ENCODE data around the gene DGKI.

Gene DGKI

DNA sequence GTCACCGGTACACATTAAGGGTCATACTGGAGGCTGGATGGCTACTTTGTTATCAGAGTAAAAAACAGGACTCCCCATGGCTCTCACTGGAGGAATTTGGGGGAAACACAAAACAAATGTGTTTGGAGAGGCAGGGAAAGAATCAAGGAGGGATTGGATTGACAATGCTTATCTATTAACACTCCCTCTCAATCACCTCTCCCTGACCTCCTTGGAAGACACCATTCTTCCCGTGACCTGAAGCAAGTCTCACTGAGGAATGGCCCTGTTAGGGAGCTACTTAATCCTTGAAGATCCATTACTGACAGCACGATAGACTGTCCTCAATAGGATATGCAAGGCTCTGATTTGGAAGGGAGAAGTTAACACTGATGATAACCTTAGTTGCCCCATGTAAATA lies 261.2 kb downstream of the DGKI start:
- ChIA-PET POLR2A (no interaction called here), CTCF (no interaction called here)
- no peak for DNase-seq (ENCODE audit: extremely low spot score)
- no peak for TF ChIP-seq FOXM1 (IDR thresholded peaks at IDR 0.05; ENCODE audit: borderline replicate concordance)

GRCh38 chr7:137583172-137583571 lies 263.6 kb downstream of the DGKI start:
- ChIA-PET POLR2A (no interaction called here), CTCF (interaction anchor here (1.9 kb wide), 1 partner anchor 9 kb away, joined by 8 read pairs; no protein-coding TSS in a partner anchor)
- no peak for DNase-seq (ENCODE audit: extremely low spot score)
- TF ChIP-seq SP1 (IDR thresholded peaks at IDR 0.05) (no peak), FOXK2 (IDR thresholded peaks at IDR 0.05) (no peak), NFRKB (IDR thresholded peaks at IDR 0.05) (no peak), FOXA1 (IDR thresholded peaks at IDR 0.05) (no peak), BHLHE40 (IDR thresholded peaks at IDR 0.05; ENCODE audit: borderline replicate concordance) (no peak), FOXM1 (IDR thresholded peaks at IDR 0.05; ENCODE audit: borderline replicate concordance) (no peak), CTBP1 (IDR thresholded peaks at IDR 0.05; ENCODE audit: borderline replicate concordance) (no peak), TARDBP (IDR thresholded peaks at IDR 0.05) (no peak)
- TF ChIP-seq, protein P1, sequence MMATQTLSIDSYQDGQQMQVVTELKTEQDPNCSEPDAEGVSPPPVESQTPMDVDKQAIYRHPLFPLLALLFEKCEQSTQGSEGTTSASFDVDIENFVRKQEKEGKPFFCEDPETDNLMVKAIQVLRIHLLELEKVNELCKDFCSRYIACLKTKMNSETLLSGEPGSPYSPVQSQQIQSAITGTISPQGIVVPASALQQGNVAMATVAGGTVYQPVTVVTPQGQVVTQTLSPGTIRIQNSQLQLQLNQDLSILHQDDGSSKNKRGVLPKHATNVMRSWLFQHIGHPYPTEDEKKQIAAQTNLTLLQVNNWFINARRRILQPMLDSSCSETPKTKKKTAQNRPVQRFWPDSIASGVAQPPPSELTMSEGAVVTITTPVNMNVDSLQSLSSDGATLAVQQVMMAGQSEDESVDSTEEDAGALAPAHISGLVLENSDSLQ (IDR thresholded peaks at IDR 0.05) = no peak

DNA sequence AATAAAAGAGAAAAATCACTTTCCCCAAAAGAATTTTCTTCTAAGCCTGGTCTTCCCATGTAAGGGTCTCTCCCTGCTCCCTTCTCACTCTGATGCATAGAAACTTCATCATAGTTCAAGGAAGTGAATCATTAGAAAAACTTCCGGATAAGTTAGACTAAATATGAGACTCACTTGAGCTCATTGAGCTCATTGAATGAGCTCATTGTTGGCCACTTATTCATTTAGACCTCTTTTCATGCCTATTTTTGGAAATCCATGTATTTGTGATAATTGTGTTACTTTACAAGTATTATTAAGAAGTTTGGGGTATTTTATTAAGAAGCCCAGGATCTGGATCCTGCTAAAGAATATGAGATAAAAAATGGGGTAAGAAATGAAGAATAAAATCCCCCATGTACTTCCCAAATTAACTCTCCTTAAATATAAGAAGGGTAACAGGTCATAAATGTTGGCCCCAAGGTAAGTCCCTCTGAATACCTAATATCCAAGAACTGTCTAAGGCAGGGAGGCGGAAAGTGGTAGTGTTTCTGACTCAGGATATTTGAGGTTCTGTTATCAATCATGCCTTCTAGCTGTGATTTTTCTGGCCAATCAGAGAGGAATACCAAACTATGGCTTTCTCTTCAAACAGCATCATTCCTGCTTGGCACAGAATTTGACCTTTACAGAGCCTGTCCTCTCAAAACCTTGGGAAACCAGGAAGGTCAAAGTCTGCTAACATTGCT lies 266.7 kb downstream of the DGKI start:
- TF ChIP-seq FOXM1 (IDR thresholded peaks at IDR 0.05; ENCODE audit: borderline replicate concordance) = no peak
- no peak for TF ChIP-seq TARDBP (IDR thresholded peaks at IDR 0.05)
- TF ChIP-seq BHLHE40 (IDR thresholded peaks at IDR 0.05; ENCODE audit: borderline replicate concordance) = no peak
- TF ChIP-seq FOXK2 (IDR thresholded peaks at IDR 0.05) = no peak
- TF ChIP-seq ZNF384 (IDR thresholded peaks at IDR 0.05) = no peak
- ChIA-PET CTCF (interaction anchor here (1.5 kb wide), 1 partner anchor 47 kb away, joined by 5 read pairs; no protein-coding TSS in a partner anchor), POLR2A (no interaction called here)
- no peak for DNase-seq (ENCODE audit: extremely low spot score)

DNA sequence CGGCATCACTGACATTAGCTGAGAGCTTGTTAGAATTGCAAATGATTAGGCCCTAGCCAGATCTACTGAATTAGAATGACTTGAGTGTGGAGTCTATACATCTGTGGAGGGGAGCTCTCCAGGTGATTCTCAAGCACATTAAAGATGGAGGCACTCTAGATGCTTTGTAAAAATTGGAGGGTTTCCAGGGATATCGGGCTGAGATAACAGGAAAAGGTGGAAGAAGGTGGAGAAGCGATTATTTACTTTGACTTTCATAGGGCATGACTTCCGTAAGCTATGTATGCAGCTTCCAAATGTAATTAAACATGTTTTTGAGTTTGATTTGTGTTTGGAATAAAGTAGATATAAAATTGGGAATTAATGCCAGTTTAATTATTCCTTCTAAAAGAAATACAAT lies 268.2 kb downstream of the DGKI start:
- TF ChIP-seq ZNF384 (IDR thresholded peaks at IDR 0.05) = no peak
- no peak for DNase-seq (ENCODE audit: extremely low spot score)
- ChIA-PET POLR2A (no interaction called here), CTCF (interaction anchor here (0.5 to 1.5 kb wide), 2 partner anchors 48 to 1326 kb away, joined by 3 to 5 read pairs; no protein-coding TSS in a partner anchor)

DNA sequence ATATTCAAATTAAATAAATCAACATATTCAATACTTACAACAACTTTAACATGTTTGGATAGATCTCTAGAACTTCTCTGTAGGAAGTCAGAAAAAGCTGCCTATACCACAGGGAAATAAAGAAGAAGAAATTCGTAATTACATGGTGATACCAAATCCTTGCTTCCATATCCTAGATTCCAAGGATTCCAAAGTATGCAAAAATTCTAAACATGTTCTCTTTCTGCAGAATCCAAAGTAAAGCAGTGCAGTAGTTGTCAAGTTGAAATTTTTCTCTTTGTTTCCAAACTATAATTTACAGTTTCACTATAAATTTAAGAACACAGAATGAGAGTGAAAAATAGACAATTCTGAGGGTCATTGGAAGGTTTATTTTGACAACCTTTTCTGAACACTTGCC lies 269.6 kb downstream of the DGKI start:
- TF ChIP-seq SP1 (IDR thresholded peaks at IDR 0.05) = no peak
- no peak for TF ChIP-seq FOXA1 (IDR thresholded peaks at IDR 0.05)
- no peak for TF ChIP-seq SUZ12 (IDR thresholded peaks at IDR 0.05)
- TF ChIP-seq ARNT (IDR thresholded peaks at IDR 0.05) = no peak
- no peak for TF ChIP-seq LEF1 (IDR thresholded peaks at IDR 0.05; ENCODE audit: borderline replicate concordance)
- TF ChIP-seq ZNF384 (IDR thresholded peaks at IDR 0.05) = no peak
- TF ChIP-seq HDGF (IDR thresholded peaks at IDR 0.05; ENCODE audit: borderline replicate concordance) = no peak
- no peak for TF ChIP-seq TARDBP (IDR thresholded peaks at IDR 0.05)
- no peak for TF ChIP-seq ELF4 (IDR thresholded peaks at IDR 0.05)
- no peak for TF ChIP-seq NFRKB (IDR thresholded peaks at IDR 0.05)
- TF ChIP-seq L3MBTL2 (conservative IDR thresholded peaks at IDR 0.05) = no peak
- TF ChIP-seq, protein P1 (IDR thresholded peaks at IDR 0.05) = no peak
- no peak for TF ChIP-seq CTBP1 (IDR thresholded peaks at IDR 0.05; ENCODE audit: borderline replicate concordance)
- TF ChIP-seq FOXK2 (IDR thresholded peaks at IDR 0.05) = no peak
- no peak for TF ChIP-seq BHLHE40 (IDR thresholded peaks at IDR 0.05; ENCODE audit: borderline replicate concordance)
- TF ChIP-seq FOXM1 (IDR thresholded peaks at IDR 0.05; ENCODE audit: borderline replicate concordance) = no peak
- CTCF ChIA-PET = no interaction called here
- POLR2A ChIA-PET = no interaction called here
- DNase-seq (ENCODE audit: extremely low spot score) = no peak

DNA sequence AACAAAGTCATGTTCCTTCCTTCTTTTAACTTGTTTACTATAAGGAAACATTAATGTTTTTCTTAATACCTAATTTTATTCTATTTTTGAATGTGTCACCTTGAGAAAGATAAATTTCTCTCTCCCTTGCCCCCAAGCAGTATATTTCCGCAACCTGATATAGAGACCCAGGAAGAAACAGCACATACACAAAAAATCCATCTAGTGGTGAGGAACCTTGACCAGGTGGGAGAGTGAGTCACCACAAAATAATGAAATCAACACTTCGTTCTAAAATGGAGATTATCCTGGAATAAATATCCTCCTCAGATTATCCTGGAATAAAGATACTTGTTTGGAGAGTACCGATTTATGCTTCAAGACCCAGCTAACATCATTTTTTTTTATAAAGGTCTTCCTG lies 270.3 kb downstream of the DGKI start:
- no peak for TF ChIP-seq L3MBTL2 (conservative IDR thresholded peaks at IDR 0.05)
- TF ChIP-seq LEF1 (IDR thresholded peaks at IDR 0.05; ENCODE audit: borderline replicate concordance) = no peak
- TF ChIP-seq ELF4 (IDR thresholded peaks at IDR 0.05) = no peak
- TF ChIP-seq SP1 (IDR thresholded peaks at IDR 0.05) = no peak
- no peak for TF ChIP-seq HDGF (IDR thresholded peaks at IDR 0.05; ENCODE audit: borderline replicate concordance)
- no peak for TF ChIP-seq TARDBP (IDR thresholded peaks at IDR 0.05)
- TF ChIP-seq BHLHE40 (IDR thresholded peaks at IDR 0.05; ENCODE audit: borderline replicate concordance) = no peak
- TF ChIP-seq FOXA1 (IDR thresholded peaks at IDR 0.05) = no peak
- no peak for TF ChIP-seq ARNT (IDR thresholded peaks at IDR 0.05)
- TF ChIP-seq ZNF384 (IDR thresholded peaks at IDR 0.05) = no peak
- TF ChIP-seq CTBP1 (IDR thresholded peaks at IDR 0.05; ENCODE audit: borderline replicate concordance) = no peak
- no peak for TF ChIP-seq FOXM1 (IDR thresholded peaks at IDR 0.05; ENCODE audit: borderline replicate concordance)
- TF ChIP-seq, protein P1 (IDR thresholded peaks at IDR 0.05) = no peak
- TF ChIP-seq SUZ12 (IDR thresholded peaks at IDR 0.05) = no peak
- TF ChIP-seq NFRKB (IDR thresholded peaks at IDR 0.05) = no peak
- no peak for TF ChIP-seq FOXK2 (IDR thresholded peaks at IDR 0.05)
- ChIA-PET POLR2A (no interaction called here), CTCF (no interaction called here)
- DNase-seq (ENCODE audit: extremely low spot score) = no peak

DNA sequence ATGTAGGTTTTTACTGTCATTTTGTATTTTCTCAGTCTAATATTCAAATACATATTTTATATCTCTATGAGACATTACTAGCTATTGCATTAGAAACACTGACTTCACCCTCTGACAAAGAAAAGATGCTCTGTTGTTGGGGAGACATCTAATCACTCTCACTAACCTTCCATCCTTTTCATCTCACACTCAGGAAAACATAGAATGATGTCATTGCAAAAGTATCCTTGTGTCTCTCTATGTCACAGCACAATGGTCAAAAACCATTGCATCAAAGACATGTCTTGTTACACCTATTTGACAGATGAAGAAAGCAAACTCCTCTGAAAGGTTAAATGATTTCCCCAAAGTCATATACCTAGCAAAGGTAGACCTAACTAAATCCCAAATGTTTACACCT lies 272.0 kb downstream of the DGKI start:
- CTCF ChIA-PET = no interaction called here
- POLR2A ChIA-PET = no interaction called here

More for the DNA sequence above, 272.0 kb downstream of the DGKI start:
- DNase-seq (ENCODE audit: extremely low spot score) = no peak
- no peak for TF ChIP-seq LEF1 (IDR thresholded peaks at IDR 0.05; ENCODE audit: borderline replicate concordance)
- TF ChIP-seq TARDBP (IDR thresholded peaks at IDR 0.05) = no peak
- TF ChIP-seq BHLHE40 (IDR thresholded peaks at IDR 0.05; ENCODE audit: borderline replicate concordance) = no peak
- no peak for TF ChIP-seq FOXM1 (IDR thresholded peaks at IDR 0.05; ENCODE audit: borderline replicate concordance)
- no peak for TF ChIP-seq NFRKB (IDR thresholded peaks at IDR 0.05)
- TF ChIP-seq, protein P1 (IDR thresholded peaks at IDR 0.05) = no peak
- no peak for TF ChIP-seq CTBP1 (IDR thresholded peaks at IDR 0.05; ENCODE audit: borderline replicate concordance)
- TF ChIP-seq L3MBTL2 (conservative IDR thresholded peaks at IDR 0.05) = no peak
- no peak for TF ChIP-seq SP1 (IDR thresholded peaks at IDR 0.05)
- TF ChIP-seq FOXA1 (IDR thresholded peaks at IDR 0.05) = no peak
- TF ChIP-seq ZNF384 (IDR thresholded peaks at IDR 0.05) = no peak
- TF ChIP-seq FOXK2 (IDR thresholded peaks at IDR 0.05) = no peak
- TF ChIP-seq HDGF (IDR thresholded peaks at IDR 0.05; ENCODE audit: borderline replicate concordance) = no peak
